ENCODE measurements around the gene GNB3.
"Not testable (repeated sequence)": the region's sequence is repeated elsewhere in the genome, so short reads cannot be mapped to it uniquely, and the experiment has no call there.

Gene GNB3

GRCh38 chr12:6883683-6884082, 43.0 kb downstream of the GNB3 start:
- no peak for DNase-seq (ENCODE audit: low read depth in 2 of 2)

- no peak for DNase-seq (ENCODE audit: low read depth in 2 of 2)
Measured at GRCh38 chr12:6884539-6884938, 43.8 kb downstream of the GNB3 start.

- not testable (repeated sequence) for DNase-seq (ENCODE audit: low read depth in 2 of 2)
Measured at GRCh38 chr12:6886206-6886999, 45.7 kb downstream of the GNB3 start.

- no peak for DNase-seq (ENCODE audit: low read depth in 2 of 2)
Measured at GRCh38 chr12:6887460-6887859, 46.7 kb downstream of the GNB3 start.

- DNase-seq (ENCODE audit: low read depth in 2 of 2): no peak
Measured at GRCh38 chr12:6888360-6888759, 47.6 kb downstream of the GNB3 start.

- DNase-seq (ENCODE audit: low read depth in 2 of 2): not testable (repeated sequence)
Measured at GRCh38 chr12:6888794-6889193, 48.1 kb downstream of the GNB3 start.

- not testable (repeated sequence) for DNase-seq (ENCODE audit: low read depth in 2 of 2)
Measured at GRCh38 chr12:6889775-6890573, 49.2 kb downstream of the GNB3 start.

GRCh38 chr12:6890789-6891645, 50.3 kb downstream of the GNB3 start:
- peak; percentile 97 to 99 for DNase-seq (ENCODE audit: low read depth in 2 of 2)

GRCh38 chr12:6891646-6892001, 50.9 kb downstream of the GNB3 start:
- no peak for DNase-seq (ENCODE audit: low read depth in 2 of 2)

- DNase-seq (ENCODE audit: low read depth in 2 of 2): not testable (repeated sequence)
Measured at GRCh38 chr12:6892683-6893082, 52.0 kb downstream of the GNB3 start.

GRCh38 chr12:6894321-6894720, 53.6 kb downstream of the GNB3 start:
- no peak for DNase-seq (ENCODE audit: low read depth in 2 of 2)

Data from stimulated activated CD4-positive, alpha-beta T cell treated with anti-CD3 and anti-CD28 coated beads, Interleukin-15, amount 100 ng/mL, for 48 hours (primary cell).